ENCODE results near the gene LYPD3.

- TF ChIP-seq, protein P1, sequence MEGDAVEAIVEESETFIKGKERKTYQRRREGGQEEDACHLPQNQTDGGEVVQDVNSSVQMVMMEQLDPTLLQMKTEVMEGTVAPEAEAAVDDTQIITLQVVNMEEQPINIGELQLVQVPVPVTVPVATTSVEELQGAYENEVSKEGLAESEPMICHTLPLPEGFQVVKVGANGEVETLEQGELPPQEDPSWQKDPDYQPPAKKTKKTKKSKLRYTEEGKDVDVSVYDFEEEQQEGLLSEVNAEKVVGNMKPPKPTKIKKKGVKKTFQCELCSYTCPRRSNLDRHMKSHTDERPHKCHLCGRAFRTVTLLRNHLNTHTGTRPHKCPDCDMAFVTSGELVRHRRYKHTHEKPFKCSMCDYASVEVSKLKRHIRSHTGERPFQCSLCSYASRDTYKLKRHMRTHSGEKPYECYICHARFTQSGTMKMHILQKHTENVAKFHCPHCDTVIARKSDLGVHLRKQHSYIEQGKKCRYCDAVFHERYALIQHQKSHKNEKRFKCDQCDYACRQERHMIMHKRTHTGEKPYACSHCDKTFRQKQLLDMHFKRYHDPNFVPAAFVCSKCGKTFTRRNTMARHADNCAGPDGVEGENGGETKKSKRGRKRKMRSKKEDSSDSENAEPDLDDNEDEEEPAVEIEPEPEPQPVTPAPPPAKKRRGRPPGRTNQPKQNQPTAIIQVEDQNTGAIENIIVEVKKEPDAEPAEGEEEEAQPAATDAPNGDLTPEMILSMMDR (conservative IDR thresholded peaks at IDR 0.05; ENCODE audit: low read length) = no peak
- TF ChIP-seq EZH2phosphoT487 (IDR thresholded peaks at IDR 0.05; ENCODE audit: borderline replicate concordance, low read depth, low read length) = no peak
These were observed 36.4 kb upstream of the LYPD3 start for GRCh38 chr19:43501661-43502418.

Data from OCI-LY7 (cell line).